Mucosa of descending colon (tissue), 3 donors: ENCODE measurements around the gene GAS7. TPM values are rescaled to one million over a fixed set of nuclear protein-coding genes. Genes with fewer than 3 reads are reported as not detected.

Source experiments
- ATAC-seq: fragments of 200-7000 bp; cut with Tn5 transposase; one replicate; pipeline ENCODE4 v1.9.1; 2020; ENCODE audit warnings: mild to moderate bottlenecking, moderate library complexity
- DNase-seq, 3 donors: peaks; one replicate each; pipeline ENCODE4 v3.0.0-alpha.2; 2020
- H3K36me3 ChIP-seq: fragments of 200-600 bp; one replicate; pipeline ENCODE4 v1.8.0; 2021; ENCODE audit warnings: low read depth, mild to moderate bottlenecking
- H3K4me1 ChIP-seq: fragments of 200-600 bp; one replicate; pipeline ENCODE4 v1.8.0; 2021; ENCODE audit warnings: low read depth, mild to moderate bottlenecking
- H3K4me3 ChIP-seq: fragments of 200-600 bp; one replicate; pipeline ENCODE4 v1.8.0; 2021; ENCODE audit warnings: mild to moderate bottlenecking
- H3K9me3 ChIP-seq: fragments of 200-600 bp; one replicate; pipeline ENCODE4 v1.8.0; 2021; ENCODE audit warnings: mild to moderate bottlenecking
- intact Hi-C, 2 donors: fragments of 100-400 bp; cut with DNase I in 1 of 2; cut with micrococcal nuclease in 1 of 2; formaldehyde crosslinking; loops; one replicate each; pipeline versions ENCODE4 v1.11.0 to v1.11.1; 2022; cut with DNase I, micrococcal nuclease
- total RNA-seq, 3 donors: library from RNA; stranded (reverse); fragmentation: NEBNext Ultra II Directional in 2 of 3; extraction: Animal tissue kit (Norgen Biotek cat#: 25700) in 2 of 3; gene quantifications; one replicate each; pipeline versions ENCODE4 v1.2.1 to v1.2.4, GENCODE V29; 2021 to 2023
- TF ChIP-seq, protein P1 (sequence below): fragments of 200-600 bp; IDR thresholded peaks from one replicate; pipeline ENCODE4 v1.8.0; 2022; ENCODE audit warnings: antibody characterized with exemption, mild to moderate bottlenecking
- donor health status: DM: no; HTN: no; CAD: no; lungs with moderate emphysema.
- donor health status: DM: no; HTN: no; CAD: no.
- donor health status: DM: no; HTN: yes; CAD: no.

The GAS7 gene
- total RNA-seq, 3 donors from 2014 or later, result 6.4 to 54.4 (median 21.6) TPM

DNA sequence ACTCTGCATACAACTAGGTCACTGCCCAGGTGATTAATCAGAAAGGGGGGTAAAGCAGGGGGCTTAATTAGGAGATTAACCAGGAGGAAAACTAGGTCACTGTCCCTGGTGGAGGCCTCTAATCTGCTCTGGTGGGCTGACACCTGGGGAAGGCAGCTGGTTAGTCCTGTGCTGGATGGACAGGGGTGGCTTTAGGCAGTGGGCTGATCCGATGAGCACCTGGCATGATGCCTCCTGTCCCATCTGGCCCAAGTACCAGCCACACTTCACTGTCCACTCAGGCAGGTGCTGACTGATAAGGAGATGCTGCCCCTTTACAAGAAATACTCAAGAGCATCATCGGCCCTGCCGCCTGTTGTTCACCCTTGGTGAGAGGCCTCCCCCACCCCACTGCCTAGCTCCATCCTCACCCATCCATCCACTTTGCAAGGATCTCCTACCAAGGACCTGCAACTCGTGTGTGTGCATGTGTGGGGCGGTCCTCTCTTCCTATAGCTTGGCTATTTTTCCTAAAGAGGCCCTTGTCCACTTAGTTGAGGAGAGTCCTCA, 279.5 kb downstream of the GAS7 start:
- intact Hi-C loops, result no loop called here
- Histone ChIP-seq H3K9me3 (no peaks in the 10 kb centered on the region), H3K36me3 (no peaks in the 10 kb centered on the region), H3K4me1 (no peaks in the 10 kb centered on the region), H3K4me3 (no peak overlapping the region)
- ATAC-seq (no peak), DNase-seq (no peak)
- TF ChIP-seq, protein P1, sequence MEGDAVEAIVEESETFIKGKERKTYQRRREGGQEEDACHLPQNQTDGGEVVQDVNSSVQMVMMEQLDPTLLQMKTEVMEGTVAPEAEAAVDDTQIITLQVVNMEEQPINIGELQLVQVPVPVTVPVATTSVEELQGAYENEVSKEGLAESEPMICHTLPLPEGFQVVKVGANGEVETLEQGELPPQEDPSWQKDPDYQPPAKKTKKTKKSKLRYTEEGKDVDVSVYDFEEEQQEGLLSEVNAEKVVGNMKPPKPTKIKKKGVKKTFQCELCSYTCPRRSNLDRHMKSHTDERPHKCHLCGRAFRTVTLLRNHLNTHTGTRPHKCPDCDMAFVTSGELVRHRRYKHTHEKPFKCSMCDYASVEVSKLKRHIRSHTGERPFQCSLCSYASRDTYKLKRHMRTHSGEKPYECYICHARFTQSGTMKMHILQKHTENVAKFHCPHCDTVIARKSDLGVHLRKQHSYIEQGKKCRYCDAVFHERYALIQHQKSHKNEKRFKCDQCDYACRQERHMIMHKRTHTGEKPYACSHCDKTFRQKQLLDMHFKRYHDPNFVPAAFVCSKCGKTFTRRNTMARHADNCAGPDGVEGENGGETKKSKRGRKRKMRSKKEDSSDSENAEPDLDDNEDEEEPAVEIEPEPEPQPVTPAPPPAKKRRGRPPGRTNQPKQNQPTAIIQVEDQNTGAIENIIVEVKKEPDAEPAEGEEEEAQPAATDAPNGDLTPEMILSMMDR, result no peak

DNA sequence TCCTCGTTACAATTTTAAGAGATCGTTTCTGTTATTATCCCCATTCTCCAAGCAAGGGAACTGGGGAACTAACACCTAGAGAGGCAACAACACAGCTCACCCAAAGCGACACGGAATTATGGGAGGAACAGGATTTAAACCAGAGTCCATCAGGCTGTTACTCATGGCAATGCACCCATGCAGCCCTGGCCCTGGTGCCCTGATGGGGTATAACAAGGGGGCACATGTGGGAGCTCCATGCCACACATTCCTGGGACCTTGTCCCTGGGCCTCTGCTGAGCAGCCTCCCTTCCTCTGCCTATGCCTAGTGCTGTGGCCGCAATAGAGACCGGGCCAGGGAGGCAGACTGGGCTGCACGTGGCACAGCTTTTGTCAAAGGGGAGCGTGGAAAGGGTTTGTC, 280.1 kb downstream of the GAS7 start:
- no peak for DNase-seq
- Histone ChIP-seq H3K9me3 (no peaks in the 10 kb centered on the region), H3K4me3 (no peak overlapping the region), H3K4me1 (no peaks in the 10 kb centered on the region), H3K36me3 (no peaks in the 10 kb centered on the region)
- intact Hi-C loops, result no loop called here
- TF ChIP-seq, protein P1, result no peak
- ATAC-seq, result no peak

DNA sequence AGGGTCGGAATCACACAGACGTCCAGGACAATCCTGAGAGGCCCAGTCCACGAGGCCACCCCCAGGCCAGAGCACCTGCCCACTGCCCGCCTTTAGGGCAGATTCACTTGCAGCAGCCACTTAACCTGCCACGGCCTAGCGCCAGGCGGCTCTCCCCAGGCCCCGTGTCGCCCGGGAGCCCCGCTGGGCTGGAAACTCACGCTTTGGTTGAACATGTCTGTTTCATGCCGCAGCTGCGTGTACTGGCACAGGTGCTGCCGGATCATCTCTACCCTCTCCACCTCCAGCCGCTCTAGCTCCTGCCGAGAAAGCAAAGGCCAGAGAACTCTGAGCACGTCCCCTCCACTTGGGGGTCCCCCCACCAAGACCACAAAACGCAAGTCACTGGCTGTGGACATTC, 280.6 kb downstream of the GAS7 start:
- Histone ChIP-seq H3K9me3 (no peaks in the 10 kb centered on the region), H3K4me1 (no peaks in the 10 kb centered on the region), H3K4me3 (no peak overlapping the region), H3K36me3 (no peaks in the 10 kb centered on the region)
- TF ChIP-seq, protein P1, result no peak
- intact Hi-C loops, result no loop called here
- no peak for ATAC-seq
- DNase-seq, result no peak

DNA sequence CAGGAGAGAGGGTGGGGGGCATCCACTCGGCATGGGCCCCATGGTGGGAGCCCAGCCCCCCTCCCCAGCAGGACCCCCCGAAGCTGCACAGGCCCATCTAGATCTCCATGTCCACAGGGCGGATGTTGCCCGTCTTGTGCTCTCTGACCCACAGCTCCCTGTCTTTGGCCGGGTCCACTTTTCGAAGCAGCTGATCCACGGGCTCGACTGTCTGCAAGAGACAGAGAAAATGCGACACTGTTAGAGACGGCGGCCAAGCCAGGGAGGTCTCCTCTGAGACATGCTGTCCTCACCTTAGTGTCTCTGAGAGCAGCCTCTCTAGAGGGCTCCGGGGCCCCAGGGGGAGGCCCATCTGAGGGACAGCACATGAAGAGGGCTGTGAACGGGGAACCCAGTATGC, 281.3 kb downstream of the GAS7 start:
- Histone ChIP-seq H3K9me3 (no peaks in the 10 kb centered on the region), H3K36me3 (no peaks in the 10 kb centered on the region), H3K4me1 (no peaks in the 10 kb centered on the region), H3K4me3 (no peak overlapping the region)
- TF ChIP-seq, protein P1, result no peak
- intact Hi-C loops, result no loop called here
- ATAC-seq (no peak), DNase-seq (no peak)

DNA sequence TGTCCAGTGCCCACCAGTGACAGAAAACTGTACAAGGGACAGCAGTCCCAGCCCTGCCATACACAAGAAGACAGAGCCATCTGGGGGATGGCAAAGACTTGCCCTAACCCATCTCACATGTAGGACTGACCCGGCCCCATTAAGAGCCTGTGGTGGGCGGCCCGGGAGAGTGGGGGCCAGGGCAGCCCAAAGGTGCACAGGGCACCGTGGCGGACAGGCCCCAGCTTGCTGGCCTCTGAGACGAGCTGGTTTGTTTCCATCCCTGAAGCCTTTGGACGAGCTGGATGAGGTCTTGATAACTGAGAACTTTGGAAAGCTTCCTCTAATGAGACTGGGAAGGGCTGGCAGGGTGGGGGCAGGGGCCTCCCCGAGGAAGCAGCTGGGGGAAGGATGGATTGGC, 282.3 kb downstream of the GAS7 start:
- ATAC-seq (no peak), DNase-seq (no peak)
- no peaks in the 10 kb centered on the region for H3K9me3 ChIP-seq
- H3K4me1 ChIP-seq, result no peaks in the 10 kb centered on the region
- H3K36me3 ChIP-seq, result no peaks in the 10 kb centered on the region
- TF ChIP-seq, protein P1, result no peak
- intact Hi-C loops, result no loop called here
- H3K4me3 ChIP-seq, result no peak overlapping the region

DNA sequence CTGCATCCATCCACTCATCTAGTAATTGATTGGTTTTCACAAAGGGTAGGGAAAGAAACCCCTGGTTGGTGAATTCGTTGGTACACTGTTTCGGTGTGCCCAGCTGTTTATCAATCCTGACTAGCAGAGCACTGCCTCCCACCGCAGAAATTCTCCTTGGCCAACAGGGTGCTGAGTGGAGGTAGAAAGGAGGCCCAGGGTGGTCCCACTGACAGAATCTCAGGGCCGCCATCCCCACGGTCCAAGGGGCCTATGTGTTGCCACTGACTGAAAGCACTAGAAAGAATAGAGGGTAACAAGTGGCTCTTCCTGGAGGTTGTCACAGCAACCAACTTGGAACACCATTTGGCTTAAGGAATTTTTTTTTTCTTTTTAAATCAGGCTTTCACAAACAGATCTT, 284.9 kb downstream of the GAS7 start:
- ATAC-seq (no peak), DNase-seq (no peak)
- intact Hi-C loops, result no loop called here
- H3K4me3 ChIP-seq, result no peak overlapping the region
- H3K9me3 ChIP-seq, result no peaks in the 10 kb centered on the region
- H3K4me1 ChIP-seq, result no peaks in the 10 kb centered on the region
- TF ChIP-seq, protein P1, result no peak
- no peaks in the 10 kb centered on the region for H3K36me3 ChIP-seq
